ENCODE results near the gene SHANK2.

SHANK2 gene

DNA sequence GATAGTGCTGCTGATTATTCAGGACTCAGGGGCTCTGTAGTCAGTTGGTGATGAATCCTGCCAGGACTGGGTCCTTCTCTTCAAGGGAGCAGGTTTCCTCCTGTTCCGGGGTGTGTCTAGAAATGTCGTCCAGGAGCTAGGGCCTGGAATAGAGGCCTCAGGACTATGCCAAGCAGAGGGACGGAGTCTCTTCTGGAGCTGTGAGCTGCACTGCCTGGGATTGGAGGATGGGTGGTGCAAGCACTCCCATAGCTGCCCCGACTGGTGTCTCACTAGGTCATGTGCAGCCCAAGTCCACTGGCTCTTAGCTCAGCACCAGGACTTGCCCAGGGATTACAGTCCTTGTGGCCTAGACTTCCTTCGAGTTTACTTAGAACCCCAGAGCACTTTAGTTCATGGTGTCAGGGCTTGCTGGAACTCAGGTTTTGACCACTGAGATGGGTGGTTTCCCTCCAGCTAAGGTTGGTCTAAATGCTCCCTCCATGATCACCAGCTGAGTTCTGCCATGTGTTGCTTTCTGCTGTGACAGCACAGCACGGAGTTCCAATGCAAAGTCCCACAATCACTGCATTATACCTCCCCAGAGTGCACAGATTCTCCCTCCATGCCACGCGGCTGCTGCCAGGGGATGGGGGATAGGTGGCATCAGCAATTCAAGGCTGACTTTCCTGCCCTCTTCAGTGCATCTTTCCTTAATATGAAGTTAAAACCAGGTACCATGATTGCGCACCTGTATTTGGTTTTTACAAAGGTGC, 42.6 kb upstream of the SHANK2 start:
- no peaks in the 10 kb centered on the region for H3F3A ChIP-seq (ENCODE audit: low read depth)
- no peaks in the 10 kb centered on the region for H4K20me1 ChIP-seq (ENCODE audit: insufficient read depth, low read length, poor library complexity, severe bottlenecking)
- no peak overlapping the region for H3K4me3 ChIP-seq (ENCODE audit: low read length, poor library complexity, severe bottlenecking)
- H3K4me1 ChIP-seq (ENCODE audit: insufficient read depth, low read length, poor library complexity, severe bottlenecking) = no peaks in the 10 kb centered on the region
- H3K79me2 ChIP-seq (ENCODE audit: insufficient read depth, low read length) = no peaks in the 10 kb centered on the region
- H2AFZ ChIP-seq (ENCODE audit: low read length) = no peak overlapping the region
- no peaks in the 10 kb centered on the region for H3K9me2 ChIP-seq (replicated peaks; ENCODE audit: low read depth, low read length)
- no peak for TF ChIP-seq EZH2phosphoT487 (IDR thresholded peaks at IDR 0.05; ENCODE audit: borderline replicate concordance)
- TF ChIP-seq, protein P1, sequence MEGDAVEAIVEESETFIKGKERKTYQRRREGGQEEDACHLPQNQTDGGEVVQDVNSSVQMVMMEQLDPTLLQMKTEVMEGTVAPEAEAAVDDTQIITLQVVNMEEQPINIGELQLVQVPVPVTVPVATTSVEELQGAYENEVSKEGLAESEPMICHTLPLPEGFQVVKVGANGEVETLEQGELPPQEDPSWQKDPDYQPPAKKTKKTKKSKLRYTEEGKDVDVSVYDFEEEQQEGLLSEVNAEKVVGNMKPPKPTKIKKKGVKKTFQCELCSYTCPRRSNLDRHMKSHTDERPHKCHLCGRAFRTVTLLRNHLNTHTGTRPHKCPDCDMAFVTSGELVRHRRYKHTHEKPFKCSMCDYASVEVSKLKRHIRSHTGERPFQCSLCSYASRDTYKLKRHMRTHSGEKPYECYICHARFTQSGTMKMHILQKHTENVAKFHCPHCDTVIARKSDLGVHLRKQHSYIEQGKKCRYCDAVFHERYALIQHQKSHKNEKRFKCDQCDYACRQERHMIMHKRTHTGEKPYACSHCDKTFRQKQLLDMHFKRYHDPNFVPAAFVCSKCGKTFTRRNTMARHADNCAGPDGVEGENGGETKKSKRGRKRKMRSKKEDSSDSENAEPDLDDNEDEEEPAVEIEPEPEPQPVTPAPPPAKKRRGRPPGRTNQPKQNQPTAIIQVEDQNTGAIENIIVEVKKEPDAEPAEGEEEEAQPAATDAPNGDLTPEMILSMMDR (conservative IDR thresholded peaks at IDR 0.05; ENCODE audit: low read length) = no peak
- H3K4me2 ChIP-seq (ENCODE audit: low read depth, low read length, poor library complexity, severe bottlenecking) = no peak overlapping the region
- no peaks in the 10 kb centered on the region for H3K36me3 ChIP-seq (ENCODE audit: insufficient read depth, low read length)
- no peaks in the 10 kb centered on the region for H3K27me3 ChIP-seq (ENCODE audit: insufficient read depth, low read length, poor library complexity, severe bottlenecking)
- no peak overlapping the region for H3K9ac ChIP-seq (ENCODE audit: low read depth, low read length, poor library complexity, severe bottlenecking)
- H3K9me3 ChIP-seq (ENCODE audit: insufficient read depth, low read depth, low read length) = peaks cover 10% of the 10 kb centered on the region; the same call in 1 of the 2 replicates

DNA sequence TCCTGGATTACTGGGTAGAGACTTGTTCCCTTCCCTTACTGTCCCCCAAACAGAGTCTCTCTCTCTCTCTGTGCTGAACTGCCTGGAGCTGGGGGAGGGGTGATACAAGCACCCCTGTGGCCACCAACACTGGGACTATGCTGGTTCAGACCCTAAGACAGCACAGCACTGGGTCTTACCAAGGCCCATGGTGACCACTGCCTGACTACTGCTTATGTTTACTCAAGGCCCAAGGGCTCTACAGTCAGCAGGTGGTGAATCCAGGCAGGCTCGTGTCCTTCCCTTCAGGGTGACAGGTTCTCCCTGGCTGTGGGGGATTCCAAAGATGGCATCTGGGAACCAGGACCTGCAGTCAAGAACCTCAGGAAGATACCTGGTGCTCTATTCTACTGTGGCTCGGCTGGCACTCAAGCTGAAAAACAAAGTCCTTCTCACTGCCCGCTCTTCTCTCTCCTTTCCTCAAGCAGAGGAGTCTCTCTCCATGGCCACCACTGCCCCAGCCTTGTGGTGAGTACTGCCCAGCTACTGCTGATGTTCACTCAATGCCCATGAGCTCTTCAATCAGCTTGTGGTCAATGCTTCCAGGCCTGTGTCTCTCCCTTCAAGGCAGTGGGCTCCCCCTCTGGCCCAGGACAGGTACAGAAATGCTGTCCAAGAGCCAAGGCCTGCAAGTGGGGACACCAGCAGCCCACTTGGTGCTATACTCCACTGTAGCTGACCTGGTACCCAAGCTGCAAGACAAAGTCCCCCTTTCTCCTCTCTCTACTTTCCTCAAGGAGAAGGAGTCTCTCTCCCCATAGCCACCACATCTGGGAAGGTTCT, 41.8 kb upstream of the SHANK2 start:
- TF ChIP-seq EZH2phosphoT487 (IDR thresholded peaks at IDR 0.05; ENCODE audit: borderline replicate concordance) = no peak
- TF ChIP-seq, protein P1 (conservative IDR thresholded peaks at IDR 0.05; ENCODE audit: low read length) = no peak
- H3F3A ChIP-seq (ENCODE audit: low read depth) = no peaks in the 10 kb centered on the region
- H2AFZ ChIP-seq (ENCODE audit: low read length) = no peak overlapping the region
- no peak overlapping the region for H3K4me2 ChIP-seq (ENCODE audit: low read depth, low read length, poor library complexity, severe bottlenecking)
- no peaks in the 10 kb centered on the region for H3K79me2 ChIP-seq (ENCODE audit: insufficient read depth, low read length)
- no peak overlapping the region for H3K9ac ChIP-seq (ENCODE audit: low read depth, low read length, poor library complexity, severe bottlenecking)
- H3K4me1 ChIP-seq (ENCODE audit: insufficient read depth, low read length, poor library complexity, severe bottlenecking) = no peaks in the 10 kb centered on the region
- no peaks in the 10 kb centered on the region for H3K9me2 ChIP-seq (replicated peaks; ENCODE audit: low read depth, low read length)
- no peaks in the 10 kb centered on the region for H3K27me3 ChIP-seq (ENCODE audit: insufficient read depth, low read length, poor library complexity, severe bottlenecking)
- H3K36me3 ChIP-seq (ENCODE audit: insufficient read depth, low read length) = no peaks in the 10 kb centered on the region
- peaks cover 11% of the 10 kb centered on the region; the same call in 1 of the 2 replicates for H3K9me3 ChIP-seq (ENCODE audit: insufficient read depth, low read depth, low read length)
- no peaks in the 10 kb centered on the region for H4K20me1 ChIP-seq (ENCODE audit: insufficient read depth, low read length, poor library complexity, severe bottlenecking)
- no peak overlapping the region for H3K4me3 ChIP-seq (ENCODE audit: low read length, poor library complexity, severe bottlenecking)

DNA sequence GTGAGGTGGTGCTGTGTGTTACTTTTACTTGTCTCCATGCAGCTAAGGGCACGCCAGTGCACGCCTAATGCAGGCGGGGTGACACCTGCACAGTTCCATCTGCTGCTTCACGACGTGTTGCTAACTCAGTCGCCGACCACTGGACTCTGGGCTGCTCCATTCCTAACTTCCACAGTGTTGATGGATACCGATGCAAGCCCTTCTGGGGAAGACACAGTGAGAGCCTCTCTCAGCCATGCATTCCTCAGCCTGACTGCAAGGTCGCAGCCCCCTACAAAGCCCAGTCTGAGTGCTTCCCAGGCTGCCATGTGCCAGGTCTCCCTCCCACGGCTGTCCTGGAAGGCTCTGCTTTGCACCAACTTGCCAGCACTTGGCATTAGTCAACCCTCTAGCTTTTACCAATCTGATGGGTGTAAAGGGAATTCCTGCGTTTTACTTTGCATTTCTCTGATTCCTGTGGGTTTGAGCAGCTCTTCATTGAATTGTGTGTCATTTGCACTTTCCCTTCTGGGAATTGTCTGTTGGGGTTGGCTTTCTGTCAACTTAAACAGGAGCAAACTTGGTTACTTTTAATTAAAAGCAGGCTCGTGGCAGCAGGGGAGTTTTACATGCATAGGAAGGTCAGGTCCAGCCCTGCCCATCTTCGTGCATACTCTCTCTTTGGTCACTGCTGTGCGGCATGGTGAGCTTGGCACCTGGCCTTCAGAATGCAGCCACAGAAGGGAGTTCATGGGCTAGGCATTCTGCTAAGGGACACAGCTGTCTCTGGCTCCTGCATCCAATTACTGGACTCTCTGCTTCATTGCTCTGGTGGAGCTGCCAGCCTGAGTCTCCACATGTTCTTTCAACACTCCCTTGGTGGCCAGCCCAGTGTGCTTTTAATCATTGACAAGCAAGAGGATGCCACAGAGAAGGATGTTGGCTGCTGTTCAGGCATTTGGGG, 34.6 kb upstream of the SHANK2 start:
- TF ChIP-seq, protein P1 (conservative IDR thresholded peaks at IDR 0.05; ENCODE audit: low read length) = no peak
- no peak for TF ChIP-seq EZH2phosphoT487 (IDR thresholded peaks at IDR 0.05; ENCODE audit: borderline replicate concordance)
- no peaks in the 10 kb centered on the region for H3K36me3 ChIP-seq (ENCODE audit: insufficient read depth, low read length)
- no peaks in the 10 kb centered on the region for H4K20me1 ChIP-seq (ENCODE audit: insufficient read depth, low read length, poor library complexity, severe bottlenecking)
- no peak overlapping the region for H3K4me2 ChIP-seq (ENCODE audit: low read depth, low read length, poor library complexity, severe bottlenecking)
- no peaks in the 10 kb centered on the region for H3K79me2 ChIP-seq (ENCODE audit: insufficient read depth, low read length)
- no peaks in the 10 kb centered on the region for H3K27me3 ChIP-seq (ENCODE audit: insufficient read depth, low read length, poor library complexity, severe bottlenecking)
- H3K4me1 ChIP-seq (ENCODE audit: insufficient read depth, low read length, poor library complexity, severe bottlenecking) = no peaks in the 10 kb centered on the region
- H3K4me3 ChIP-seq (ENCODE audit: low read length, poor library complexity, severe bottlenecking) = no peak overlapping the region
- H2AFZ ChIP-seq (ENCODE audit: low read length) = no peak overlapping the region
- no peaks in the 10 kb centered on the region for H3K9me2 ChIP-seq (replicated peaks; ENCODE audit: low read depth, low read length)
- peaks cover 22% of the 10 kb centered on the region; the same call in 1 of the 2 replicates for H3K9me3 ChIP-seq (ENCODE audit: insufficient read depth, low read depth, low read length)
- no peak overlapping the region for H3K9ac ChIP-seq (ENCODE audit: low read depth, low read length, poor library complexity, severe bottlenecking)
- no peaks in the 10 kb centered on the region for H3F3A ChIP-seq (ENCODE audit: low read depth)
